ENCODE results near the gene RPTOR.

The RPTOR gene

GRCh38 chr17:80959330-80960036 is 414.8 kb downstream of the RPTOR start:
- peak; percentile 57 for DNase-seq (ENCODE audit: low spot score)

- no peak for DNase-seq (ENCODE audit: low spot score)
Measured at GRCh38 chr17:80960037-80960796, 415.6 kb downstream of the RPTOR start.

- no peak for DNase-seq (ENCODE audit: low spot score)
Measured at GRCh38 chr17:80960797-80961452, 416.3 kb downstream of the RPTOR start.

GRCh38 chr17:80961541-80962330 is 417.1 kb downstream of the RPTOR start:
- no peak for DNase-seq (ENCODE audit: low spot score)

GRCh38 chr17:80962356-80963329 is 418.0 kb downstream of the RPTOR start:
- DNase-seq (ENCODE audit: low spot score), result no peak

GRCh38 chr17:80963812-80964543 is 419.3 kb downstream of the RPTOR start:
- DNase-seq (ENCODE audit: low spot score), result no peak

- DNase-seq (ENCODE audit: low spot score), result no peak
Measured at GRCh38 chr17:80964544-80964856, 419.9 kb downstream of the RPTOR start.

- no peak for DNase-seq (ENCODE audit: low spot score)
Measured at GRCh38 chr17:80964859-80965580, 420.4 kb downstream of the RPTOR start.

- no peak for DNase-seq (ENCODE audit: low spot score)
Measured at GRCh38 chr17:80965606-80966005, 421.0 kb downstream of the RPTOR start.

- no peak for DNase-seq (ENCODE audit: low spot score)
Measured at GRCh38 chr17:80967404-80967872, 422.8 kb downstream of the RPTOR start.

- DNase-seq (ENCODE audit: low spot score), result no peak
Measured at GRCh38 chr17:80968602-80969029, 424.0 kb downstream of the RPTOR start.

- no peak for DNase-seq (ENCODE audit: low spot score)
Measured at GRCh38 chr17:80969030-80969673, 424.5 kb downstream of the RPTOR start.

- no peak for DNase-seq (ENCODE audit: low spot score)
Measured at GRCh38 chr17:80969674-80970043, 425.0 kb downstream of the RPTOR start.

GRCh38 chr17:80970044-80970761 is 425.6 kb downstream of the RPTOR start:
- DNase-seq (ENCODE audit: low spot score), result peak; percentile 71

- no peak for DNase-seq (ENCODE audit: low spot score)
Measured at GRCh38 chr17:80970762-80971703, 426.4 kb downstream of the RPTOR start.

- no peak for DNase-seq (ENCODE audit: low spot score)
Measured at GRCh38 chr17:80971704-80972304, 427.2 kb downstream of the RPTOR start.

All from SK-N-DZ (cell line).